IMR-90 (cell line): ENCODE measurements around the gene ARHGEF12. TPM values are rescaled to one million over a fixed set of nuclear protein-coding genes. Genes with fewer than 3 reads are reported as not detected.

Experiments
- ATAC-seq: fragments of 200-7000 bp; cut with Tn5 transposase; 2 replicates; pipeline ENCODE4 v1.9.1; 2020; ENCODE audit warnings: low read depth, mild to moderate bottlenecking, moderate library complexity
- BruUV-seq: library from RNA; stranded (reverse); fragments of 400-500 nt; replicated peaks from 2 replicates; lab custom pipeline; 2021; lab: Mats Ljungman, UMichigan
- CTCF ChIA-PET: fragments of 300-600 bp; formaldehyde crosslinking; extraction: SDS; loops from one replicate; lab custom pipeline; 2021; ENCODE audit warnings: antibody characterized with exemption; lab: Yijun Ruan, JAX
- POLR2A ChIA-PET: fragments of 300-600 bp; sonication (Branson Sonifier 250); formaldehyde crosslinking; loops from one replicate; lab custom pipeline; 2022; ENCODE audit warnings: antibody characterized with exemption; ENCODE audit not compliant: unreplicated experiment; lab: Charles Lee
- DNase-seq: peaks from one replicate; pipeline ENCODE4 v3.0.0; 2013
- H2AFZ ChIP-seq: replicated peaks from 2 replicates; pipeline ENCODE3; 2013; ENCODE audit warnings: low read length, mild to moderate bottlenecking; ENCODE audit not compliant: poor library complexity
- H2AK5ac ChIP-seq: 2 replicates; pipeline ENCODE4 v1.6.1; 2013; ENCODE audit warnings: low read depth, low read length, inconsistent platforms
- H2AK9ac ChIP-seq: replicated peaks from 2 replicates; pipeline ENCODE3; 2013; ENCODE audit warnings: mild to moderate bottlenecking, low read depth, low read length, moderate library complexity; ENCODE audit not compliant: poor library complexity
- H2BK120ac ChIP-seq: 2 replicates; pipeline ENCODE4 v1.6.1; 2013; ENCODE audit warnings: low read depth, low read length, inconsistent platforms
- H2BK15ac ChIP-seq: 3 replicates; pipeline ENCODE4 v1.6.1; 2013; ENCODE audit warnings: low read depth, low read length, inconsistent platforms
- H2BK20ac ChIP-seq: 2 replicates; pipeline ENCODE4 v1.6.1; 2013; ENCODE audit warnings: low read depth, mild to moderate bottlenecking, inconsistent platforms, low read length, moderate library complexity
- H2BK5ac ChIP-seq: 2 replicates; pipeline ENCODE4 v1.6.1; 2013; ENCODE audit warnings: mild to moderate bottlenecking, low read depth, low read length, inconsistent platforms; ENCODE audit not compliant: poor library complexity, severe bottlenecking
- H3K14ac ChIP-seq: replicated peaks from 2 replicates; pipeline ENCODE4 v1.6.1; 2013; ENCODE audit warnings: low read depth, low read length, inconsistent platforms
- H3K18ac ChIP-seq: 2 replicates; pipeline ENCODE4 v1.6.1; 2013; ENCODE audit warnings: low read depth, low read length, control low read depth
- H3K23ac ChIP-seq: 2 replicates; pipeline ENCODE4 v1.6.1; 2013; ENCODE audit warnings: low read depth, low read length, inconsistent platforms
- H3K27ac ChIP-seq: 2 replicates; pipeline ENCODE4 v1.5.1; 2013; ENCODE audit warnings: mild to moderate bottlenecking, control low read depth, low read length; ENCODE audit not compliant: insufficient read depth
- H3K27me3 ChIP-seq: 2 replicates; pipeline ENCODE4 v1.6.1; 2013; ENCODE audit warnings: low read length; ENCODE audit not compliant: control insufficient read depth, insufficient read depth
- H3K36me3 ChIP-seq: 2 replicates; pipeline ENCODE4 v1.6.1; 2013; ENCODE audit warnings: low read length, mixed read lengths; ENCODE audit not compliant: control insufficient read depth, insufficient read depth
- H3K4ac ChIP-seq: 2 replicates; pipeline ENCODE4 v1.6.1; 2013; ENCODE audit warnings: low read depth, low read length, inconsistent platforms
- H3K4me1 ChIP-seq: 2 replicates; pipeline ENCODE4 v1.6.1; 2013; ENCODE audit warnings: low read length, mixed read lengths; ENCODE audit not compliant: control insufficient read depth, insufficient read depth
- H3K4me2 ChIP-seq: 2 replicates; pipeline ENCODE4 v1.6.1; 2013; ENCODE audit warnings: low read depth, mild to moderate bottlenecking, control low read depth, low read length, moderate library complexity
- H3K4me3 ChIP-seq: 2 replicates; pipeline ENCODE4 v1.5.1; 2013; ENCODE audit warnings: low read depth, mild to moderate bottlenecking, control low read depth, low read length, moderate library complexity; ENCODE audit not compliant: insufficient read depth
- H3K56ac ChIP-seq: 2 replicates; pipeline ENCODE4 v1.6.1; 2013; ENCODE audit warnings: low read length, inconsistent platforms; ENCODE audit not compliant: insufficient read depth; ENCODE audit errors: extremely low read depth
- H3K79me1 ChIP-seq, 2 experiments: 2 replicates each; pipeline ENCODE4 v1.6.1; 2013; ENCODE audit warnings: low read length in 2 of 2, inconsistent platforms in 1 of 2, low read depth in 1 of 2
- H3K9ac ChIP-seq: 2 replicates; pipeline ENCODE4 v1.6.1; 2013; ENCODE audit warnings: low read depth, low read length, control low read depth
- H3K9me1 ChIP-seq: 2 replicates; pipeline ENCODE4 v1.6.1; 2013; ENCODE audit warnings: low read length, inconsistent platforms; ENCODE audit not compliant: insufficient read depth
- H3K9me3 ChIP-seq: 2 replicates; pipeline ENCODE4 v1.6.1; 2013; ENCODE audit warnings: low read length; ENCODE audit not compliant: control insufficient read depth, insufficient read depth
- H4K20me1 ChIP-seq: 2 replicates; pipeline ENCODE4 v1.6.1; 2013; ENCODE audit warnings: low read length, inconsistent platforms; ENCODE audit not compliant: insufficient read depth
- H4K5ac ChIP-seq: 2 replicates; pipeline ENCODE4 v1.6.1; 2013; ENCODE audit warnings: mild to moderate bottlenecking, low read depth, low read length, control low read depth
- H4K8ac ChIP-seq, 2 experiments: 2 replicates each; pipeline ENCODE4 v1.6.1; 2013; ENCODE audit warnings: low read depth in 2 of 2, low read length in 2 of 2, control low read depth in 1 of 2, inconsistent platforms in 1 of 2
- H4K91ac ChIP-seq: 2 replicates; pipeline ENCODE4 v1.6.1; 2013; ENCODE audit warnings: low read depth, low read length, inconsistent platforms; ENCODE audit not compliant: insufficient read depth
- BHLHE40 ChIP-seq: fragments of 150-350 bp; IDR thresholded peaks from 2 replicates; pipeline ENCODE4 v1.6.1; 2016; ENCODE audit warnings: mild to moderate bottlenecking, low read depth, low read length
- CHD1 ChIP-seq: IDR thresholded peaks from 2 replicates; pipeline ENCODE4 v1.6.1; 2012; ENCODE audit warnings: low read depth, low read length, improper control_type of control experiment
- MAFK ChIP-seq: IDR thresholded peaks from 2 replicates; pipeline ENCODE4 v1.6.1; 2012; ENCODE audit warnings: low read depth, low read length, improper control_type of control experiment
- MAZ ChIP-seq: IDR thresholded peaks from 2 replicates; pipeline ENCODE4 v1.6.1; 2012; ENCODE audit warnings: low read depth, mild to moderate bottlenecking, low read length, improper control_type of control experiment, moderate library complexity, borderline replicate concordance
- MXI1 ChIP-seq: IDR thresholded peaks from 2 replicates; pipeline ENCODE4 v1.6.1; 2012; ENCODE audit warnings: low read depth, mild to moderate bottlenecking, low read length, moderate library complexity, borderline replicate concordance
- NFE2L2 ChIP-seq: fragments of 150-350 bp; IDR thresholded peaks from 2 replicates; pipeline ENCODE4 v1.6.1; 2016; ENCODE audit warnings: low read depth, mild to moderate bottlenecking, low read length
- RAD21 ChIP-seq: IDR thresholded peaks from 2 replicates; pipeline ENCODE4 v1.6.1; 2012; ENCODE audit warnings: low read length, improper control_type of control experiment
- RCOR1 ChIP-seq: IDR thresholded peaks from 2 replicates; pipeline ENCODE4 v1.6.1; 2012; ENCODE audit warnings: mild to moderate bottlenecking, low read length, improper control_type of control experiment; ENCODE audit not compliant: insufficient replicate concordance
- RFX5 ChIP-seq: IDR thresholded peaks from 2 replicates; pipeline ENCODE4 v1.8.0; 2012; ENCODE audit warnings: low read depth, mild to moderate bottlenecking, low read length, moderate library complexity
- SMC3 ChIP-seq: fragments of 150-350 bp; IDR thresholded peaks from 2 replicates; pipeline ENCODE4 v1.6.1; 2016; ENCODE audit warnings: low read depth, mild to moderate bottlenecking, antibody characterized with exemption, low read length, moderate library complexity
- WGBS, 2 experiments: methylation state at CpG; one replicate each; pipeline versions ENCODE4 v1.1.5 to v1.1.7; 2013; ENCODE audit warnings: missing lambda C conversion rate in 2 of 2; ENCODE audit not compliant: insufficient read length in 1 of 2; ENCODE audit errors: extremely low coverage in 2 of 2; 5-methylcytosine and 5-hydroxymethylcytosine counted together
- dilution Hi-C: fragments of 300-500 bp; cut with HindIII; formaldehyde crosslinking; loops from one replicate; pipeline ENCODE4 v1.14.3; 2018; ENCODE audit warnings: low sequenced_read_pairs; ENCODE audit not compliant: unreplicated experiment
- in situ Hi-C: fragments of 300-500 bp; cut with MboI; formaldehyde crosslinking; loops from 3 replicates; pipeline ENCODE4 v1.14.3; 2019; ENCODE audit warnings: low sequenced_read_pairs, inconsistent platforms, mixed read lengths
- intact Hi-C: fragments of 100-400 bp; cut with micrococcal nuclease; formaldehyde crosslinking; loops from 2 replicates; pipeline ENCODE4 v1.10.0; 2022
- polyA plus RNA-seq, 3 experiments: library from polyadenylated mRNA; depleted of rRNA; stranded (reverse); fragments of >200 nt; gene quantifications; 2 replicates each; pipeline ENCODE4 v1.2.3, GENCODE V29; 2012; ENCODE audit warnings: low replicate concordance in 1 of 3
- total RNA-seq: library from RNA; depleted of rRNA; stranded (reverse); fragments of >200 nt; gene quantifications from 2 replicates; pipeline ENCODE4 v1.2.3, GENCODE V29; 2012
- TF ChIP-seq, protein P1 (sequence below): fragments of 150-350 bp; IDR thresholded peaks from 2 replicates; pipeline ENCODE4 v1.6.1; 2016; ENCODE audit warnings: low read depth, mild to moderate bottlenecking, low read length, moderate library complexity, borderline replicate concordance
- TF ChIP-seq, protein P2 (sequence below): fragments of 150-350 bp; IDR thresholded peaks from 2 replicates; pipeline ENCODE4 v1.6.1; 2017; ENCODE audit warnings: mild to moderate bottlenecking, antibody characterized with exemption, low read length, low read depth
- TF ChIP-seq, protein P3 (sequence below): conservative IDR thresholded peaks from 2 replicates; pipeline ENCODE4 v1.5.1; 2012; ENCODE audit warnings: mild to moderate bottlenecking, low read depth, low read length, improper control_type of control experiment

The ARHGEF12 gene
- total and polyA plus RNA-seq, 2 of the 4 experiments (the other 2 are of a cell fraction): 25.5 to 115 TPM

DNA sequence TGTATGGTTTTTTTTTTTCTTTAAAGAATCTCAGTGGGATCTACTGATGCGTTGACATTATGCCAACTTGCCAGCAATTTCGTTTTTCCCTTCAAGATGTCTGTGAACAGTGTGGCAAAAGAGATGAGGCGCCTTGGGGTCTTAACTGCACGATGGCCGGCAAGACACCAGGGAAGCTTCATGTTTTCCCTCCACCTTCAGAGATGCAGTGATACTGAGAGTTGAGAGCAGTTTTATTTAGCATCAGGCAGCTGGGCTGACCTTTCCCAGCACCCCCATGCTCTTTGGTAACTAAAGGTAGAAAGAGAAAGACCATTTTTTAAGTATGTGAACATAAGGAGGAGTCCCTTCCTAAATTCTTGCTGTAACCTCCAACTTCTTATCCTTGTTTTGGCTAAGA lies 163.6 kb downstream of the ARHGEF12 start:
- Histone ChIP-seq H3K4me1 (no peaks in the 10 kb centered on the region), H3K9me1 (peaks cover 3% of the 10 kb centered on the region; the same call in 1 of the 2 replicates), H4K20me1 (no peaks in the 10 kb centered on the region), H3K56ac (no peak overlapping the region), H2BK15ac (no peak overlapping the region), H3K27me3 (no peaks in the 10 kb centered on the region), H3K36me3 (peaks cover 3% of the 10 kb centered on the region; the same call in 1 of the 2 replicates), H2BK120ac (no peak overlapping the region), H3K4me3 (no peak overlapping the region), H3K14ac (no peak overlapping the region), H2AK5ac (no peak overlapping the region), H2AFZ (no peak overlapping the region), H3K79me1 (no peaks in the 10 kb centered on the region), H3K4me2 (no peak overlapping the region), H2BK20ac (no peak overlapping the region), H4K91ac (no peak overlapping the region), H3K9ac (no peak overlapping the region), H3K27ac (no peak overlapping the region), H4K5ac (no peak overlapping the region), H3K4ac (no peak overlapping the region), H2BK5ac (no peak overlapping the region), H3K9me3 (no peaks in the 10 kb centered on the region), H4K8ac (no peak overlapping the region), H2AK9ac (no peak overlapping the region), H3K23ac (no peak overlapping the region), H3K18ac (no peak overlapping the region)
- DNase-seq (no peak), ATAC-seq (no peak)
- TF ChIP-seq MXI1 (no peak), RFX5 (no peak), NFE2L2 (no peak), BHLHE40 (no peak), MAZ (no peak), SMC3 (no peak), RAD21 (no peak), RCOR1 (no peak), MAFK (no peak), CHD1 (no peak)
- TF ChIP-seq, protein P1, sequence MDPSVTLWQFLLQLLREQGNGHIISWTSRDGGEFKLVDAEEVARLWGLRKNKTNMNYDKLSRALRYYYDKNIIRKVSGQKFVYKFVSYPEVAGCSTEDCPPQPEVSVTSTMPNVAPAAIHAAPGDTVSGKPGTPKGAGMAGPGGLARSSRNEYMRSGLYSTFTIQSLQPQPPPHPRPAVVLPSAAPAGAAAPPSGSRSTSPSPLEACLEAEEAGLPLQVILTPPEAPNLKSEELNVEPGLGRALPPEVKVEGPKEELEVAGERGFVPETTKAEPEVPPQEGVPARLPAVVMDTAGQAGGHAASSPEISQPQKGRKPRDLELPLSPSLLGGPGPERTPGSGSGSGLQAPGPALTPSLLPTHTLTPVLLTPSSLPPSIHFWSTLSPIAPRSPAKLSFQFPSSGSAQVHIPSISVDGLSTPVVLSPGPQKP: no peak
- TF ChIP-seq, protein P2, sequence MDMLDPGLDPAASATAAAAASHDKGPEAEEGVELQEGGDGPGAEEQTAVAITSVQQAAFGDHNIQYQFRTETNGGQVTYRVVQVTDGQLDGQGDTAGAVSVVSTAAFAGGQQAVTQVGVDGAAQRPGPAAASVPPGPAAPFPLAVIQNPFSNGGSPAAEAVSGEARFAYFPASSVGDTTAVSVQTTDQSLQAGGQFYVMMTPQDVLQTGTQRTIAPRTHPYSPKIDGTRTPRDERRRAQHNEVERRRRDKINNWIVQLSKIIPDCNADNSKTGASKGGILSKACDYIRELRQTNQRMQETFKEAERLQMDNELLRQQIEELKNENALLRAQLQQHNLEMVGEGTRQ: no peak
- TF ChIP-seq, protein P3, sequence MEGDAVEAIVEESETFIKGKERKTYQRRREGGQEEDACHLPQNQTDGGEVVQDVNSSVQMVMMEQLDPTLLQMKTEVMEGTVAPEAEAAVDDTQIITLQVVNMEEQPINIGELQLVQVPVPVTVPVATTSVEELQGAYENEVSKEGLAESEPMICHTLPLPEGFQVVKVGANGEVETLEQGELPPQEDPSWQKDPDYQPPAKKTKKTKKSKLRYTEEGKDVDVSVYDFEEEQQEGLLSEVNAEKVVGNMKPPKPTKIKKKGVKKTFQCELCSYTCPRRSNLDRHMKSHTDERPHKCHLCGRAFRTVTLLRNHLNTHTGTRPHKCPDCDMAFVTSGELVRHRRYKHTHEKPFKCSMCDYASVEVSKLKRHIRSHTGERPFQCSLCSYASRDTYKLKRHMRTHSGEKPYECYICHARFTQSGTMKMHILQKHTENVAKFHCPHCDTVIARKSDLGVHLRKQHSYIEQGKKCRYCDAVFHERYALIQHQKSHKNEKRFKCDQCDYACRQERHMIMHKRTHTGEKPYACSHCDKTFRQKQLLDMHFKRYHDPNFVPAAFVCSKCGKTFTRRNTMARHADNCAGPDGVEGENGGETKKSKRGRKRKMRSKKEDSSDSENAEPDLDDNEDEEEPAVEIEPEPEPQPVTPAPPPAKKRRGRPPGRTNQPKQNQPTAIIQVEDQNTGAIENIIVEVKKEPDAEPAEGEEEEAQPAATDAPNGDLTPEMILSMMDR: no peak
- ChIA-PET POLR2A (no interaction called here), CTCF (interaction anchor here (0.6 to 1.4 kb wide), 3 partner anchors 165 to 603 kb away, joined by 3 read pairs; no protein-coding TSS in a partner anchor)
- dilution Hi-C loops (no loop called here), in situ Hi-C loops (loop anchor here (10.0 kb wide), 1 partner anchor 595 kb away; no protein-coding TSS in a partner anchor), intact Hi-C loops (loop anchor here (5.0 kb wide), 1 partner anchor 168 kb away; no protein-coding TSS in a partner anchor)
- BruUV-seq: no TSS peak
- WGBS, 2 experiments: no CpG with 5 or more reads among the region's 5 CpGs
